IPS-18c (cell line): ENCODE results near the gene ARMC5.
"Not testable (repeated sequence)": the region's sequence is repeated elsewhere in the genome, so short reads cannot be mapped to it uniquely, and the experiment has no call there.

Experiments
- H3K4me3 ChIP-seq: 2 replicates; pipeline ENCODE4 v1.7.0; 2013; ENCODE audit warnings: low read depth, mild to moderate bottlenecking, low read length, moderate library complexity; ENCODE audit not compliant: insufficient read depth
- H3K9me3 ChIP-seq: one replicate; pipeline ENCODE4 v1.6.1; 2013; ENCODE audit warnings: mild to moderate bottlenecking, low read length, moderate library complexity; ENCODE audit not compliant: control insufficient read depth, insufficient read depth

The ARMC5 gene

GRCh38 chr16:31458844-31459686, at the start of gene ARMC5:
Gene ARMC5 (plus strand): TSS chr16:31459501. CDS start chr16:31459525, 24 bp downstream.
- no peaks in the 10 kb centered on the region for H3K9me3 ChIP-seq
- H3K4me3 ChIP-seq, result peak within 1 kb of the TSS; percentile 78

GRCh38 chr16:31410082-31410481, 49.2 kb upstream of the ARMC5 start:
- Histone ChIP-seq H3K9me3 (no peaks in the 10 kb centered on the region), H3K4me3 (no peak overlapping the region)

- H3K4me3 ChIP-seq, result no peak overlapping the region
- H3K9me3 ChIP-seq, result no peaks in the 10 kb centered on the region
These were observed 48.1 kb upstream of the ARMC5 start for GRCh38 chr16:31411024-31411844.

GRCh38 chr16:31412750-31413149, 46.6 kb upstream of the ARMC5 start:
- Histone ChIP-seq H3K4me3 (no peak overlapping the region), H3K9me3 (no peaks in the 10 kb centered on the region)

GRCh38 chr16:31413381-31413780, 45.9 kb upstream of the ARMC5 start:
- Histone ChIP-seq H3K9me3 (no peaks in the 10 kb centered on the region), H3K4me3 (no peak overlapping the region)

GRCh38 chr16:31413943-31414342, 45.4 kb upstream of the ARMC5 start:
- no peaks in the 10 kb centered on the region for H3K9me3 ChIP-seq

GRCh38 chr16:31414706-31415105, 44.6 kb upstream of the ARMC5 start:
- Histone ChIP-seq H3K9me3 (no peaks in the 10 kb centered on the region), H3K4me3 (no peak overlapping the region)

More at GRCh38 chr16:31413943-31414342, 45.4 kb upstream of the ARMC5 start:
- no peak overlapping the region for H3K4me3 ChIP-seq

- H3K4me3 ChIP-seq, result no peak overlapping the region
- H3K9me3 ChIP-seq, result no peaks in the 10 kb centered on the region
These were observed 42.9 kb upstream of the ARMC5 start for GRCh38 chr16:31416371-31416770.

- not testable (repeated sequence) for H3K9me3 ChIP-seq, H3K4me3 ChIP-seq
These were observed 42.3 kb upstream of the ARMC5 start for GRCh38 chr16:31417036-31417435.

GRCh38 chr16:31417916-31418315, 41.4 kb upstream of the ARMC5 start:
- Histone ChIP-seq H3K9me3 (no peaks in the 10 kb centered on the region), H3K4me3 (no peak overlapping the region)

GRCh38 chr16:31420037-31420436, 39.3 kb upstream of the ARMC5 start:
- H3K4me3 ChIP-seq, result no peak overlapping the region
- no peaks in the 10 kb centered on the region for H3K9me3 ChIP-seq

GRCh38 chr16:31421587-31421986, 37.7 kb upstream of the ARMC5 start:
- Histone ChIP-seq H3K9me3 (no peaks in the 10 kb centered on the region), H3K4me3 (no peak overlapping the region)

GRCh38 chr16:31423241-31423640, 36.1 kb upstream of the ARMC5 start:
- Histone ChIP-seq H3K9me3 (no peaks in the 10 kb centered on the region), H3K4me3 (no peak overlapping the region)

GRCh38 chr16:31423801-31424200, 35.5 kb upstream of the ARMC5 start:
- H3K4me3 ChIP-seq, result no peak overlapping the region
- H3K9me3 ChIP-seq, result no peaks in the 10 kb centered on the region

GRCh38 chr16:31427441-31428278, 31.6 kb upstream of the ARMC5 start:
- Histone ChIP-seq H3K9me3 (no peaks in the 10 kb centered on the region), H3K4me3 (no peak overlapping the region)

GRCh38 chr16:31428279-31428597, 31.1 kb upstream of the ARMC5 start, which contains the start of gene COX6A2:
Gene COX6A2 (minus strand): TSS chr16:31428360. CDS start chr16:31428325, 35 bp downstream.
- Histone ChIP-seq H3K4me3 (no peak within 1 kb of the TSS), H3K9me3 (no peaks in the 10 kb centered on the region)

- no peaks in the 10 kb centered on the region for H3K9me3 ChIP-seq
- no peak overlapping the region for H3K4me3 ChIP-seq
These were observed 30.6 kb upstream of the ARMC5 start for GRCh38 chr16:31428638-31429247.
